HG03378 (cell line): Measurements from ENCODE around the gene MVB12B.
A peak's percentile ranks its signal among the peaks of the same experiment; 100 is the strongest.
"Not testable (repeated sequence)": the region's sequence is repeated elsewhere in the genome, so short reads cannot be mapped to it uniquely, and the experiment has no call there.

Experiments
- ATAC-seq: cut with Tn5 transposase; IDR thresholded peaks from one replicate; pipeline ENCODE4 v1.9.1; 2021; ENCODE audit warnings: mild to moderate bottlenecking, moderate library complexity; ENCODE audit not compliant: unreplicated experiment

MVB12B gene

GRCh38 chr9:126464694-126465441 is 138.2 kb downstream of the MVB12B start:
- no peak for ATAC-seq

DNA sequence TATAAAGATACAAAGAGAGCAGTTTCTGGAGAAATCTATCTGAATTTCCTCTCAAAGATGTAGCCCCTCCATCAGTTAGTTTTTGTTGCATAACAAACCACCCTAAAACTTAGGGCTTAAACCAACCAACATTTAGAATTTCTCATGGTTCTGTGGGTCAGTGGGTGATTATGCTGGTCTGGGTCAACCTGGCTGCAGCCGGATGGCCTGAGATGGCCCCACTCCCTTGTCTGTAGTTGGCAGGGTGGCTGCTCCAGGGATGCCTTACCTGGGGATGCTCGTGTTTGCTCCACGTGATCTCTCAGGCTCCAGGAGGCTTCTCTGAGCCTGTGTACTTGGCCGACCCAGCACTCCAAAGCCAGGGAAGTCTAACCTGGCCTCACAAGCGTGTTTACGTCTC is 139.3 kb downstream of the MVB12B start:
- ATAC-seq: no peak

GRCh38 chr9:126468141-126468825 is 141.7 kb downstream of the MVB12B start:
- ATAC-seq: no peak

- peak; percentile 30 for ATAC-seq
Measured at GRCh38 chr9:126470241-126470993, 143.8 kb downstream of the MVB12B start.

- ATAC-seq: peak; percentile 78
Measured at GRCh38 chr9:126471084-126471624, 144.5 kb downstream of the MVB12B start.

DNA sequence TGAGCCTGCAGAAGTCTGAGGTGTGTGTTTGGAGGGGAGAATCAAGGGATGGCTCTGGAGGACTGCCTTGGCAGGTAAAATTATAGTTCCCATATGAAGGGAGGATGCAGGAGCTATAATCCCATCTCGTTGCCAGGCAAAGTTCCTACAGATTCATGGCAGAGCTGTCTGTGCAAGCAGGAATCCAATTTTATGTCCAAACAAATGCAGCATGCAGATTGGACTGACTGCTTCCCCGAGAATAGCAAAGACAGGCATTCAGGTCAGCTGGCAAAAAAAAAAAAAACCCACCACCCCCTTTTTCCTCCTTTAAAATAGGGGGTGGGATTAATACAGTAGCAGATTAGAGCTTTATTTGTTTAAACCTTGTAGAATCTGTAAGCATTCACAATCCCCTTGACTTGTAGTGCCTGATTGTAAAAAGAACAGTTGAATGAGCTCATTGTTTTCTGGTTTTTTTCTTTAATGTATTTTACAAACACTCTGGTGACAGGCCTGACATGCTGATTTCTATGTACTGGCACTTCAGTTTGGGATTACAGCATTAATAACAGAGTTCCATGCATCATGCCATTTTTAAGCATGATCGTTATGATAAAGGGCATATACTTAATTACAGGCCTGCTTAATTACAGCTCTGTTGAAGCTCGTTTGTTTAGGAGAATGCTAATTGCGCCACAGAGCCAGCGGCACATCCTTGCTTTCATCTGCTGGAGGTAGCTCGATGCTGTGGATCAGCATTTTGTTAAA is 145.7 kb downstream of the MVB12B start:
- no peak for ATAC-seq

DNA sequence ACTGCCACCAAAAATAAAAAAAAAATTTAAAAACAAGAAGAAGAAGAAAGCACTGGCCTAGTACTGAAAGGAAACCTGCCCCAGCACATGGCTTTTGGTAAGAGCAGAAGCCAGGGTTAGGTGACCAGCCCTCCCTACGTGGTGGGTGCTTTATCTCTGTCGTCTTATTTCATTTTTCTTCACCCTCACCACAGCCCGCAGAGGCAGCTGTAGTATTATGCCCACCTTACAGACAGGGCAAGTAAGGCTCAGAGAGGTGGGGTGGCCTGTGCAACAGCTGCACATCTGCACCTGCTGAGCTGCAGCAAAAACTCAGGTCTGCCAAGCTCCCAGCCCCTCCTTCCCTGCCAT is 146.3 kb downstream of the MVB12B start:
- no peak for ATAC-seq

DNA sequence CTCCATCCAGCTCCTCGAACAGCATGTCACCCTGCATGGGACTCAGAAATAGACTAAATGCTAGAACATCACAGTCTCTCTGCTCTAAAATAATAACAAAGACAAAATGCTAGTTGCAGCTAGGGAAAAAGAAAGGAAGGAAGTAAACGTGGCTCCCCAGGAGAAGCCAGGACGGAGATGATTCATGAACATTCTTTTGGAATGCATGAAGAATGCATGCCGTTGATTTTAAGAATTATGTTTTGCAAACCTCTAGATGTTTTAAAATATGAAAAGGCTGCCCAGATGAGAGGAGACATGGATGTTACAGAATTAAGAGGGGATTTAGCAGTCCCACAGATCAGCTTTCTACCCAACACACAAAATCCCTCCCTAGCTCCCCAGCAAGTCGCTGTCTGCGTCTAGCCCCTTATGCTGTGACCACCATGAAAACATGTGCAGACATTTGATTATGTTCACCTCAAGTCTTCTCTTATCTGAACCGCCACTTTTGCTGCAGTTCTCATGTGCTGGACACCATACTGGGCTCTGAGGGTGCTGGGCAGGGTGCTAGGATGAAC is 147.7 kb downstream of the MVB12B start:
- no peak for ATAC-seq

DNA sequence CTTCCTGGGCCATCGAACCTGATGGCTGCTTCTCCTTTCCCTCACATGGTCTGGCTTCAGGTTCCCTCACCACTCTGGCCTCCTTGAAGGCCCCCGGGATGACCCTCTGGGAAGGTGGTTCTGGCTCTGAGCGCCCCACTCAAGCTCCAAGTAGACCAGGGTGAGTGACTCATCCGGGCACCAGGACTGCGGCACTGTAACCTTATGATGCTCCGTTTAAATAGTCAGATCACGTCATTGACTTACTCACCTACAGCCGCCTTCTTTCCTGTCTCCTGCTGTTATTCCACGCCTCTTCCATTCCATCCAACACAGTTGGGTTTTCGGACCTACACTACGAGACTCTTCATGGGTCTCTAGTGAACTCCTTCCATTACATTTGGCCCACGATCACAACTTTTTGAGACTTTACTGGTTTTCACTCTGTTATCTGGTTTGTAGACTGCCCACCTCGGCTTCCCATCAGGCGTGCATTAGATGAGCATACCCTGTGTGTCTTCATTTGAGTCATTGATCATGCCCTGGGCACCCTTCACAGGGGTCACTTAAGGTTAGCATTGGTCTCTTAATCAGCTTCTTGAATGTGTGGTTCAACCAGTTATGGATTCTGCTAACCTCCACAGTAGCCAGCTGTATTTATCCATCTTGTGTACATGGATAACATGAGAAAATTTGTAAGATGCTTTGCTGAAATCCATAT is 148.3 kb downstream of the MVB12B start:
- no peak for ATAC-seq

DNA sequence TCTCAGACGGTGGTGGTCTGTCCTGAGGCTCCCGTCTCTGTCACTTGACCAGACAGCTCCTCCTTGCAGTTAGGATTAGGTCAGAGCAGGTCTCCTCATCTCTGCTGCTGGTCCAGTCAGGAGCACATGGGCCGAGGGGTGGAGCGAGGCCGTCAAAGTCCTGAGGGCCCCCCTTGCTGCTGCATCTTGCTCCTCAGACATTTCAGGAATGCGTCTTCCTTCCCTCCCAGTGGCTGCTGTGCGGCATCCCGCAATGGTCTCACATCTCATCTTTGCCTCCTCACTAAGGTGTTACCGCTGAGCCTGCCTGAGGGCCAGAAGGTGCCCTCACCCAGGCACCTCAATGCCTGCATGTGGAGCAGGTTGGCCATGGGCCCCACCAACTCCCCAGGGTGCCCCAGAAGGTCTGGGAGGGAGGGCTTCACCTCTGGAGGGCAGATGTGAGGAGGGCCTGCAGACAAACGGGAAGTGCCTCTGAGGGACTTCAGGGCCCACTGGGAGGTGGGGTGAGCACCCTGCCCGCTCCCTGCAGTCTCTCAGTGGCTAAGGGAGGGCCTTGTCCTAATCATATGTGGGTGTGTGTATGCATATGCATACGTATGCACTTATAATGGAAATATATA is 149.4 kb downstream of the MVB12B start:
- ATAC-seq: no peak

- ATAC-seq: not testable (repeated sequence)
Measured at GRCh38 chr9:126477432-126477831, 150.8 kb downstream of the MVB12B start.

DNA sequence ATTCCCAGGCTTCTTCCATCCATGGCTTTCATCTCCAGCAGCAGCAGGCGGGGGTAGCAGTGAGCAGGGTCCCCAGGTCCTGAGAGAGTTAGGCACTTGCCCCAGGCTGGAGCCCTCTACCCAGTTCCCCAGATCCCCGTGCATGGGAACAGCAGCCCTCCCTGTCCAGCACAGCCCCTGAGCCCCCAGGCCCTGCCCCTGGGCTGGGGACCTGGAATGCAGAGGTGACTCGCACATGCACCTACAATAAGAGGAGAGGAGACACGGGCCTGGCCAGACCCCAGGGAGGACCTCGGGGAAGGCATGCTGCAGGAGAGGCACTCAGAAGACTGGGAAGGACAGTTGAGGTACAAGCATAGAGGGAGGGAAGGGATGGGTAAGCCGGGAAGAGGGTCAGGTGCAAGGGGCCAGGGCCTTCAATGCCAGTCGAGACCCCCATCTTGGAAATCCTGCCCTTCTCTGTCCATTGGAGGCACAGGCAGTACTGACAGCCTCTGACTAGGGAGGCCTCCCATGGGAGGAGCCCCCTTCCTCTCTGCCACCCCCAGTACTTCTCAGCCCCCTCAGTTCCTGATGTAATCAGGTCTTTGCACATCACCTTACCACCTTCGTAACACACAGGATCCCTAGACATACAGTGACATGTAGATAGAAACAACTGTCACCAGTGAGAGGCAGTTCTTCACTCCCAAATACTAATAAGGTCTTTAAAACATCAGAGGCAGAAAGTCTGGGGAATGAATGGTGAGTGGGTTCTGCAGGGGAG is 151.8 kb downstream of the MVB12B start:
- no peak for ATAC-seq

GRCh38 chr9:126479515-126479914 is 152.9 kb downstream of the MVB12B start:
- ATAC-seq: no peak

GRCh38 chr9:126480813-126481212 is 154.2 kb downstream of the MVB12B start:
- no peak for ATAC-seq

DNA sequence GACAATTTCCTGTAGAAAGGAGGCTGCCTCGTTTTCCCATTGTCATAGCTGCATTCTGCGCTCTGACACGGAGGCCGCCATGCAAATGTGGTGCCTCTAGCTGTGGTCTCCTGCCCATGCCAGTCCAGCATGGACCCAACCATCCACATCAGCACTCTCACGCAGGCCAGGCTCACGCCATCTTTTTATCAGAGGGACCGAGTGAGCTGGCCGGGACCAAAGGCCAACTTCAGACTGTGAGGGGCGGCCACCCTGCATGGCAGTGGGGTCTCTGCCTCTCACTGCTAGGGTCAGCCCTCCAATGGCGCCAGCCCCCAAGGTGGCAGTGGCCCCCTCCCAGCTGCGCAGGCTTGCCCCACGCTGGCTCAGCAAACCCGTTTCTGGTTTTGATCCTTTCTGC is 155.2 kb downstream of the MVB12B start:
- ATAC-seq: no peak

- no peak for ATAC-seq
Measured at GRCh38 chr9:126482361-126483044, 155.9 kb downstream of the MVB12B start.

DNA sequence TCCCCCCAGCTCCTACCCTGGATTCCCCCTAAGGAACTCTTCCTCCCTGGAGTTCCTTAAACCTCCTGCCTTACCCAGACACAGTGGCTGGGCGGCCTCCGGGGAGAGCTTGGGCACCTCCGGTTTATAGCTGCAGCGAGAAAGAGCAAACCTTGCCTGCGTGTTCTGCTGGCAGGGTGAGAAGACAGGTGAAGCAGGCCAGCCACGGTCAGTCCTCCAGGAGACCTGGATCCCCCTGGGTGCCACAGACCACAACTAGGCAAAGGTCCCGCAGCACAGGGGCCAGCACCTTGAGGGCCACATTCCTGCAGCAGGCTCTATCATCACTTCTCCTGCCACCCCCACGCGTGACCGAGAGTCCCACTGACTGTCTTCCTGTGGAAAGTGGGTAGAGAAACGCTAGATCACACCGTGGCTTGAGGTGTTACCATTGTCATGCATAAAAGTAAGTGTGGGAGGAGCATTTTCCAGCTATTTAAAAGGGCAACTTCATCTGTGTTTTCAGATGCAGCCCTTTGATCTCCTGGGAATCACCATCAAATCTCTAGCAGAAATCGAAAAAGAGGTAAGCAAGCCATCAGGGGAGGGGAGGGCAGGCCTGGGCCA is 156.9 kb downstream of the MVB12B start:
- no peak for ATAC-seq

- ATAC-seq: no peak
Measured at GRCh38 chr9:126485662-126486061, 159.0 kb downstream of the MVB12B start.
